ENCODE measurements around the gene PTGES. TPM values are rescaled to one million over a fixed set of nuclear protein-coding genes. Genes with fewer than 3 reads are reported as not detected.

Gene PTGES
- total and polyA plus RNA-seq, 9 of the 15 experiments (the other 6 are each of a cell fraction or from before 2014, with no cell fraction given) = 0.13 TPM; not detected in 8

GRCh38 chr9:129776938-129777768, 24.3 kb upstream of the PTGES start (continued):
- TF ChIP-seq U2AF1 (optimal IDR thresholded peaks at IDR 0.05; ENCODE audit: low read depth, low read length) (no peak), HNRNPLL (IDR thresholded peaks at IDR 0.05; ENCODE audit: low read depth, low read length, poor library complexity, severe bottlenecking) (no peak), MEF2A (IDR thresholded peaks at IDR 0.05; ENCODE audit: control insufficient read depth, low read depth, low read length) (no peak), ZNF780A (CRISPR knock-in tag; IDR thresholded peaks at IDR 0.05) (no peak), XRCC4 (IDR thresholded peaks at IDR 0.05; ENCODE audit: extremely low read depth, insufficient read depth, insufficient read length) (no peak), ATF4 (CRISPR knock-in tag; IDR thresholded peaks at IDR 0.05) (peak; percentile 67), RAD51 (IDR thresholded peaks at IDR 0.05; ENCODE audit: borderline replicate concordance, low read depth) (no peak), RNF2 (IDR thresholded peaks at IDR 0.05) (peak; percentile 95; the same call in 1 of the 2 replicates), KAT8 (IDR thresholded peaks at IDR 0.05; ENCODE audit: low read depth) (no peak), TEAD4 (IDR thresholded peaks at IDR 0.05; ENCODE audit: low read length) (peak; percentile 41; the same call in 1 of the 2 replicates), TEAD4 (CRISPR knock-in tag; IDR thresholded peaks at IDR 0.05; ENCODE audit: borderline replicate concordance) (no peak), TBL1XR1 (IDR thresholded peaks at IDR 0.05; ENCODE audit: low read length in 2 of 2) (peak in 1 of 2 experiments; percentile 83; a peak in 2 of 4 replicates), CREB5 (CRISPR knock-in tag; IDR thresholded peaks at IDR 0.05) (no peak; the same call in 1 of the 2 replicates), BRD9 (IDR thresholded peaks at IDR 0.05; ENCODE audit: low read depth, partially characterized antibody) (no peak), LARP7 (IDR thresholded peaks at IDR 0.05) (no peak), SMAD1 (IDR thresholded peaks at IDR 0.05; ENCODE audit: low read depth, low read length, partially characterized antibody) (peak; percentile 17), ZC3H11A (IDR thresholded peaks at IDR 0.05; ENCODE audit: low read depth, low read length) (peak; percentile 46; the same call in 1 of the 2 replicates), ZNF133 (CRISPR knock-in tag; IDR thresholded peaks at IDR 0.05) (no peak), PHTF2 (CRISPR knock-in tag; IDR thresholded peaks at IDR 0.05) (no peak), ZNF695 (CRISPR knock-in tag; IDR thresholded peaks at IDR 0.05) (0 out of 2 replicates have a peak, but pooled peaks have one; percentile 57), ATF1 (CRISPR knock-in tag; IDR thresholded peaks at IDR 0.05) (peak; percentile 83), ATF1 (tag; IDR thresholded peaks at IDR 0.05) (peak; percentile 99), PHF20 (IDR thresholded peaks at IDR 0.05; ENCODE audit: partially characterized antibody) (peak; percentile 72), ZNF324 (CRISPR knock-in tag; IDR thresholded peaks at IDR 0.05) (no peak)
- TF ChIP-seq, protein P1, sequence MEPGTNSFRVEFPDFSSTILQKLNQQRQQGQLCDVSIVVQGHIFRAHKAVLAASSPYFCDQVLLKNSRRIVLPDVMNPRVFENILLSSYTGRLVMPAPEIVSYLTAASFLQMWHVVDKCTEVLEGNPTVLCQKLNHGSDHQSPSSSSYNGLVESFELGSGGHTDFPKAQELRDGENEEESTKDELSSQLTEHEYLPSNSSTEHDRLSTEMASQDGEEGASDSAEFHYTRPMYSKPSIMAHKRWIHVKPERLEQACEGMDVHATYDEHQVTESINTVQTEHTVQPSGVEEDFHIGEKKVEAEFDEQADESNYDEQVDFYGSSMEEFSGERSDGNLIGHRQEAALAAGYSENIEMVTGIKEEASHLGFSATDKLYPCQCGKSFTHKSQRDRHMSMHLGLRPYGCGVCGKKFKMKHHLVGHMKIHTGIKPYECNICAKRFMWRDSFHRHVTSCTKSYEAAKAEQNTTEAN (CRISPR knock-in tag; IDR thresholded peaks at IDR 0.05) = peak; percentile 91
- TF ChIP-seq, protein P2, sequence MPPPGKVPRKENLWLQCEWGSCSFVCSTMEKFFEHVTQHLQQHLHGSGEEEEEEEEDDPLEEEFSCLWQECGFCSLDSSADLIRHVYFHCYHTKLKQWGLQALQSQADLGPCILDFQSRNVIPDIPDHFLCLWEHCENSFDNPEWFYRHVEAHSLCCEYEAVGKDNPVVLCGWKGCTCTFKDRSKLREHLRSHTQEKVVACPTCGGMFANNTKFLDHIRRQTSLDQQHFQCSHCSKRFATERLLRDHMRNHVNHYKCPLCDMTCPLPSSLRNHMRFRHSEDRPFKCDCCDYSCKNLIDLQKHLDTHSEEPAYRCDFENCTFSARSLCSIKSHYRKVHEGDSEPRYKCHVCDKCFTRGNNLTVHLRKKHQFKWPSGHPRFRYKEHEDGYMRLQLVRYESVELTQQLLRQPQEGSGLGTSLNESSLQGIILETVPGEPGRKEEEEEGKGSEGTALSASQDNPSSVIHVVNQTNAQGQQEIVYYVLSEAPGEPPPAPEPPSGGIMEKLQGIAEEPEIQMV (tag; conservative IDR thresholded peaks at IDR 0.05; ENCODE audit: low read depth) = no peak
